GM12878 (cell line): Measurements from ENCODE around the gene NADSYN1.
"Not testable (repeated sequence)": the region's sequence is repeated elsewhere in the genome, so short reads cannot be mapped to it uniquely, and the experiment has no call there.

Experiments used
- BCL3 ChIP-seq: IDR thresholded peaks from 2 replicates; pipeline ENCODE4 v1.6.1; 2011; ENCODE audit warnings: borderline replicate concordance, low read depth, mild to moderate bottlenecking, moderate library complexity, low read length; ENCODE audit not compliant: insufficient read depth, poor library complexity, severe bottlenecking
- CREB1 ChIP-seq: IDR thresholded peaks from 2 replicates; pipeline ENCODE4 v1.6.1; 2012; ENCODE audit warnings: low read depth, mild to moderate bottlenecking, inconsistent platforms
- CREM ChIP-seq: IDR thresholded peaks from 2 replicates; pipeline ENCODE4 v1.6.1; 2014; ENCODE audit warnings: antibody characterized with exemption, low read depth
- IKZF1 ChIP-seq: fragments of 450-650 bp; conservative IDR thresholded peaks from 2 replicates; pipeline ENCODE4 v1.6.1; 2017; ENCODE audit warnings: antibody characterized with exemption, mild to moderate bottlenecking
- MXI1 ChIP-seq: fragments of 150-350 bp; IDR thresholded peaks from 2 replicates; pipeline ENCODE4 v1.6.1; 2011; ENCODE audit warnings: low read depth, mild to moderate bottlenecking, inconsistent platforms, low read length, improper control_type of control experiment
- NRF1 ChIP-seq: conservative IDR thresholded peaks from 2 replicates; pipeline ENCODE4 v1.6.1; 2011; ENCODE audit warnings: mild to moderate bottlenecking, low read depth, low read length, improper control_type of control experiment
- POLR2A ChIP-seq: IDR thresholded peaks from 2 replicates; pipeline ENCODE4 v1.6.1; 2011; ENCODE audit warnings: low read depth, mild to moderate bottlenecking, low read length
- RCOR1 ChIP-seq: conservative IDR thresholded peaks from 2 replicates; pipeline ENCODE4 v1.6.1; 2012; ENCODE audit warnings: low read depth, low read length, improper control_type of control experiment
- TARDBP ChIP-seq: IDR thresholded peaks from 2 replicates; pipeline ENCODE4 v1.6.1; 2016; ENCODE audit warnings: borderline replicate concordance
- TCF7 ChIP-seq: IDR thresholded peaks from 2 replicates; pipeline ENCODE4 v1.6.1; 2014; ENCODE audit warnings: antibody characterized with exemption, borderline replicate concordance
- YY1 ChIP-seq: IDR thresholded peaks from 2 replicates; pipeline ENCODE4 v1.6.1; 2011; ENCODE audit warnings: low read depth, mild to moderate bottlenecking, low read length
- TF ChIP-seq, protein P1 (sequence below): IDR thresholded peaks from 2 replicates; pipeline ENCODE4 v1.6.1; 2011; ENCODE audit warnings: low read depth, low read length, improper control_type of control experiment, borderline replicate concordance
- TF ChIP-seq, protein P2 (sequence below), 3 experiments: IDR thresholded peaks in 2 of 3; conservative IDR thresholded peaks in 1 of 3; 2 replicates each; pipeline ENCODE4 v1.5.1; 2011; ENCODE audit warnings: low read depth in 3 of 3, low read length in 3 of 3, mild to moderate bottlenecking in 3 of 3, control low read depth in 2 of 3, moderate library complexity in 2 of 3, inconsistent platforms in 1 of 3, mixed read lengths in 1 of 3; ENCODE audit not compliant: control insufficient read depth in 2 of 3, insufficient read depth in 1 of 3; ENCODE audit errors: extremely low read depth in 1 of 3

DNA sequence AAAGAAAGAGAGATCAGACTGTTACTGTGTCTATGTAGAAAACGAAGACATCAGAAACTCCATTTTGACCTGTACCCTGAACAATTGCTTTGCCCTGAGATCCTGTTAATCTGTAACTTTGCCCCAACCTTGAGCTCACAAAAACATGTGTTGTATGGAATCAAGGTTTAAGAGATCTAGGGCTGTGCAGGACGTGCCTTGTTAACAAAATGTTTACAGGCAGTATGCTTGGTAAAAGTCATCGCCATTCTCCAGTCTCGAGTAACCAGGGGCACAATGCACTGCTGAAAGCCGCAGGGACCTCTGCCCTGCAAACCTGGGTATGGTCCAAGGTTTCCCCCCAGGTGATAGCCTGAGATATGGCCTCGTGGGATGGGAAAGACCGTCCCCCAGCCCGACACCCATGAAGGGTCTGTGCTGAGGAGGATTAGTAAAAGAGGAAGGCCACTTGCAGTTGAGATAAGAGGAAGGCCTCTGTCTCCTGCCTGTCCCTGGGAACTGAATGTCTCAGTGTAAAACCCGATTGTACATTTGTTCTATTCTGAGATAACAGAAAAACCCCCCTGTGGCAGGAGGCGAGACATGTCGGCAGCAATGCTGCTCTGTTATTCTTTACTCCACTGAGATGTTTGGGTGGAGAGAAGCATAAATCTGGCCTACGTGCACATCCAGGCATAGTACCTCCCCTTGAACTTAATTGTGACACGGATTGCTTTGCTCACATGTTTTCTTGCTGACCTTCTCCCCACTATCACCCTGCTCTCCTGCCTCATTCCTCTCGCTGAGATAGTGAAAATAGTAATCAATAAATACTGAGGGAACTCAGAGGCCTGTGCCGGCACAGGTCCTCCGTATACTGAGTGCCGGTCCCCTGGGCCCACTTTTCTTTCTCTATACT is 82.0 kb downstream of the NADSYN1 start:
- TF ChIP-seq CREB1, YY1, POLR2A, BCL3, NRF1, MXI1, TARDBP, IKZF1, CREM, RCOR1, TCF7: not testable (repeated sequence)
- TF ChIP-seq, protein P1, sequence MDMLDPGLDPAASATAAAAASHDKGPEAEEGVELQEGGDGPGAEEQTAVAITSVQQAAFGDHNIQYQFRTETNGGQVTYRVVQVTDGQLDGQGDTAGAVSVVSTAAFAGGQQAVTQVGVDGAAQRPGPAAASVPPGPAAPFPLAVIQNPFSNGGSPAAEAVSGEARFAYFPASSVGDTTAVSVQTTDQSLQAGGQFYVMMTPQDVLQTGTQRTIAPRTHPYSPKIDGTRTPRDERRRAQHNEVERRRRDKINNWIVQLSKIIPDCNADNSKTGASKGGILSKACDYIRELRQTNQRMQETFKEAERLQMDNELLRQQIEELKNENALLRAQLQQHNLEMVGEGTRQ, result not testable (repeated sequence)
- TF ChIP-seq, protein P2, sequence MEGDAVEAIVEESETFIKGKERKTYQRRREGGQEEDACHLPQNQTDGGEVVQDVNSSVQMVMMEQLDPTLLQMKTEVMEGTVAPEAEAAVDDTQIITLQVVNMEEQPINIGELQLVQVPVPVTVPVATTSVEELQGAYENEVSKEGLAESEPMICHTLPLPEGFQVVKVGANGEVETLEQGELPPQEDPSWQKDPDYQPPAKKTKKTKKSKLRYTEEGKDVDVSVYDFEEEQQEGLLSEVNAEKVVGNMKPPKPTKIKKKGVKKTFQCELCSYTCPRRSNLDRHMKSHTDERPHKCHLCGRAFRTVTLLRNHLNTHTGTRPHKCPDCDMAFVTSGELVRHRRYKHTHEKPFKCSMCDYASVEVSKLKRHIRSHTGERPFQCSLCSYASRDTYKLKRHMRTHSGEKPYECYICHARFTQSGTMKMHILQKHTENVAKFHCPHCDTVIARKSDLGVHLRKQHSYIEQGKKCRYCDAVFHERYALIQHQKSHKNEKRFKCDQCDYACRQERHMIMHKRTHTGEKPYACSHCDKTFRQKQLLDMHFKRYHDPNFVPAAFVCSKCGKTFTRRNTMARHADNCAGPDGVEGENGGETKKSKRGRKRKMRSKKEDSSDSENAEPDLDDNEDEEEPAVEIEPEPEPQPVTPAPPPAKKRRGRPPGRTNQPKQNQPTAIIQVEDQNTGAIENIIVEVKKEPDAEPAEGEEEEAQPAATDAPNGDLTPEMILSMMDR (IDR thresholded peaks at IDR 0.05 in 2 of 3, conservative IDR thresholded peaks at IDR 0.05 in 1 of 3; ENCODE audit: control insufficient read depth in 2 of 3, extremely low read depth in 1 of 3, insufficient read depth in 1 of 3, low read depth in 3 of 3, low read length in 3 of 3), result not testable (repeated sequence)
